H9 (cell line): ENCODE data around the gene WFDC2. TPM values are rescaled to one million over a fixed set of nuclear protein-coding genes. Genes with fewer than 3 reads are reported as not detected.

ENCODE experiments used
- DNase-seq: peaks from one replicate; pipeline ENCODE4 v3.0.0-alpha.2; 2017
- H2AFZ ChIP-seq: one replicate; pipeline ENCODE4 v1.6.1; 2013; ENCODE audit warnings: mild to moderate bottlenecking, low read length, control low read depth, moderate library complexity
- H2AK5ac ChIP-seq: 2 replicates; pipeline ENCODE4 v1.6.1; 2013; ENCODE audit warnings: low read length, control low read depth, mixed read lengths; ENCODE audit not compliant: insufficient read length
- H2BK120ac ChIP-seq: one replicate; pipeline ENCODE4 v1.6.1; 2013; ENCODE audit warnings: low read depth, mild to moderate bottlenecking, low read length, control low read depth, inconsistent platforms; ENCODE audit not compliant: poor library complexity, severe bottlenecking
- H2BK12ac ChIP-seq: 2 replicates; pipeline ENCODE4 v1.6.1; 2013; ENCODE audit warnings: low read length, control low read depth, mixed read lengths, low read depth; ENCODE audit not compliant: insufficient read length
- H2BK15ac ChIP-seq: 2 replicates; pipeline ENCODE4 v1.6.1; 2013; ENCODE audit warnings: low read depth, low read length, control low read depth
- H2BK20ac ChIP-seq: one replicate; pipeline ENCODE4 v1.6.1; 2013; ENCODE audit warnings: low read depth, mild to moderate bottlenecking, low read length, control low read depth, inconsistent platforms; ENCODE audit not compliant: poor library complexity, severe bottlenecking
- H2BK5ac ChIP-seq: 2 replicates; pipeline ENCODE4 v1.6.1; 2013; ENCODE audit warnings: low read length, control low read depth, mixed read lengths; ENCODE audit not compliant: insufficient read length
- H3K14ac ChIP-seq: 2 replicates; pipeline ENCODE4 v1.6.1; 2013; ENCODE audit warnings: low read length, control low read depth; ENCODE audit not compliant: insufficient read depth
- H3K18ac ChIP-seq: 2 replicates; pipeline ENCODE4 v1.6.1; 2013; ENCODE audit warnings: low read depth, mild to moderate bottlenecking, mixed read lengths, low read length, control low read depth; ENCODE audit not compliant: insufficient read length
- H3K23ac ChIP-seq: 2 replicates; pipeline ENCODE4 v1.6.1; 2013; ENCODE audit warnings: low read length, control low read depth, mixed read lengths, low read depth; ENCODE audit not compliant: insufficient read length
- H3K23me2 ChIP-seq: 2 replicates; pipeline ENCODE4 v1.6.1; 2013; ENCODE audit warnings: low read depth, mild to moderate bottlenecking, mixed read lengths, low read length, control low read depth; ENCODE audit not compliant: insufficient read length, poor library complexity, severe bottlenecking
- H3K27ac ChIP-seq: 2 replicates; pipeline ENCODE4 v1.5.1; 2013; ENCODE audit warnings: low read length, control low read depth, mixed read lengths, low read depth; ENCODE audit not compliant: insufficient read length
- H3K27me3 ChIP-seq: 2 replicates; pipeline ENCODE4 v1.6.1; 2013; ENCODE audit warnings: low read length, control low read depth, inconsistent platforms; ENCODE audit not compliant: insufficient read depth
- H3K4ac ChIP-seq: 2 replicates; pipeline ENCODE4 v1.6.1; 2013; ENCODE audit warnings: low read depth, mild to moderate bottlenecking, control low read depth, inconsistent platforms, low read length, moderate library complexity
- H3K4me1 ChIP-seq: 2 replicates; pipeline ENCODE4 v1.6.1; 2013; ENCODE audit warnings: low read length, control low read depth, inconsistent platforms; ENCODE audit not compliant: insufficient read depth
- H3K4me2 ChIP-seq: 2 replicates; pipeline ENCODE4 v1.6.1; 2013; ENCODE audit warnings: low read length, control low read depth, mixed read lengths; ENCODE audit not compliant: insufficient read length, insufficient read depth
- H3K56ac ChIP-seq: 2 replicates; pipeline ENCODE4 v1.6.1; 2013; ENCODE audit warnings: low read depth, mild to moderate bottlenecking, mixed read lengths, low read length, control low read depth; ENCODE audit not compliant: insufficient read length
- H3K79me1 ChIP-seq: 2 replicates; pipeline ENCODE4 v1.6.1; 2013; ENCODE audit warnings: low read depth, mild to moderate bottlenecking, moderate library complexity, low read length, control low read depth, inconsistent platforms; ENCODE audit not compliant: insufficient read depth, poor library complexity, severe bottlenecking
- H3K79me2 ChIP-seq: 2 replicates; pipeline ENCODE4 v1.6.1; 2013; ENCODE audit warnings: low read length, control low read depth, inconsistent platforms; ENCODE audit not compliant: insufficient read depth
- H3K9ac ChIP-seq: 2 replicates; pipeline ENCODE4 v1.6.1; 2013; ENCODE audit warnings: low read length, control low read depth, mixed read lengths; ENCODE audit not compliant: insufficient read length; ENCODE audit errors: extremely low read depth
- H3K9me3 ChIP-seq: one replicate; pipeline ENCODE4 v1.6.1; 2013; ENCODE audit warnings: low read depth, low read length, inconsistent platforms; ENCODE audit not compliant: control insufficient read depth
- H3T11ph ChIP-seq: one replicate; pipeline ENCODE4 v1.6.1; 2013; ENCODE audit warnings: mild to moderate bottlenecking, low read length, control low read depth, inconsistent platforms
- H4K20me1 ChIP-seq: one replicate; pipeline ENCODE4 v1.6.1; 2013; ENCODE audit not compliant: control insufficient read depth, insufficient read length, insufficient read depth
- H4K5ac ChIP-seq: 2 replicates; pipeline ENCODE4 v1.6.1; 2013; ENCODE audit warnings: low read depth, mild to moderate bottlenecking, mixed read lengths, low read length, control low read depth; ENCODE audit not compliant: insufficient read length
- H4K8ac ChIP-seq: replicated peaks from 2 replicates; pipeline ENCODE4 v1.6.1; 2013; ENCODE audit warnings: low read length, control low read depth, mixed read lengths, low read depth; ENCODE audit not compliant: insufficient read length
- H4K91ac ChIP-seq: 2 replicates; pipeline ENCODE4 v1.6.1; 2013; ENCODE audit warnings: low read depth, mild to moderate bottlenecking, moderate library complexity, mixed read lengths, low read length, control low read depth; ENCODE audit not compliant: insufficient read length
- H3K27ac Mint-ChIP-seq, 3 experiments: 2 replicates in 2 of 3; 3 replicates in 1 of 3; pipeline ENCODE4 v1.8.0; 2020 to 2021; ENCODE audit warnings: mixed read lengths in 3 of 3, mild to moderate bottlenecking in 1 of 3, moderate library complexity in 1 of 3
- H3K27me3 Mint-ChIP-seq: 2 replicates; pipeline ENCODE4 v1.8.0; 2021; ENCODE audit warnings: low read depth, mild to moderate bottlenecking, moderate library complexity, mixed read lengths
- H3K36me3 Mint-ChIP-seq, 3 experiments: 2 replicates in 2 of 3; 3 replicates in 1 of 3; pipeline ENCODE4 v1.8.0; 2020 to 2021; ENCODE audit warnings: low read depth in 3 of 3, mixed read lengths in 3 of 3; ENCODE audit not compliant: insufficient read depth in 1 of 3
- H3K4me1 Mint-ChIP-seq, 2 experiments: 2 replicates each; pipeline ENCODE4 v1.8.0; 2020; ENCODE audit warnings: mixed read lengths in 2 of 2
- H3K4me3 Mint-ChIP-seq, 2 experiments: 2 replicates in 1 of 2; 3 replicates in 1 of 2; pipeline ENCODE4 v1.8.0; 2020 to 2021; ENCODE audit warnings: mild to moderate bottlenecking in 2 of 2, mixed read lengths in 2 of 2, moderate library complexity in 1 of 2
- H3K9me3 Mint-ChIP-seq, 2 experiments: 2 replicates in 1 of 2; 3 replicates in 1 of 2; pipeline ENCODE4 v1.8.0; 2020; ENCODE audit warnings: mild to moderate bottlenecking in 2 of 2, mixed read lengths in 2 of 2, moderate library complexity in 1 of 2
- CTCF ChIP-seq: fragments of 200-600 bp; sonication (generic); conservative IDR thresholded peaks from 3 replicates; pipeline ENCODE4 v1.8.0; 2021; ENCODE audit warnings: antibody characterized with exemption, mild to moderate bottlenecking
- WGBS: extraction: QIAGEN DNeasy Blood & Tissue Kit; methylation state at CpG from one replicate; pipeline ENCODE4 v1.1.7; 2013; ENCODE audit warnings: missing lambda C conversion rate, low lambda C conversion rate, mixed read lengths; ENCODE audit not compliant: insufficient read length; ENCODE audit errors: extremely low coverage; 5-methylcytosine and 5-hydroxymethylcytosine counted together
- total RNA-seq: library from RNA; stranded (reverse); gene quantifications from 2 replicates; pipeline ENCODE4 v1.2.1, GENCODE V29; 2021

Gene WFDC2
- total RNA-seq, 1 experiment from 2014 or later = 57.1 TPM

- no peak overlapping the region for H3K14ac ChIP-seq
- Mint-ChIP-seq H3K4me1 (peaks cover 6 to 7% of the 10 kb centered on the region in 2 experiments), H3K36me3 (no peaks in the 10 kb centered on the region), H3K27me3 (peaks cover 7% of the 10 kb centered on the region), H3K27ac (no peak overlapping the region), H3K9me3 (no peaks in the 10 kb centered on the region), H3K4me3 (no peak overlapping the region)
- H4K20me1 ChIP-seq = no peaks in the 10 kb centered on the region
- H4K5ac ChIP-seq = no peak overlapping the region
- DNase-seq = no peak
- no peak overlapping the region for H2AK5ac ChIP-seq
- H3K27me3 ChIP-seq = no peaks in the 10 kb centered on the region
- H2AFZ ChIP-seq = no peak overlapping the region
- H3K4me2 ChIP-seq = no peak overlapping the region
- H3T11ph ChIP-seq = no peak overlapping the region
- H2BK12ac ChIP-seq = no peak overlapping the region
- no peak overlapping the region for H2BK120ac ChIP-seq
- no peak overlapping the region for H2BK15ac ChIP-seq
- TF ChIP-seq CTCF = no peak
- H3K79me1 ChIP-seq = no peaks in the 10 kb centered on the region
- no peak overlapping the region for H3K27ac ChIP-seq
- no peak overlapping the region for H3K9ac ChIP-seq
- H3K4me1 ChIP-seq = no peaks in the 10 kb centered on the region
- no peak overlapping the region for H4K91ac ChIP-seq
- no peaks in the 10 kb centered on the region for H3K9me3 ChIP-seq
- H3K79me2 ChIP-seq = no peaks in the 10 kb centered on the region
- no peak overlapping the region for H2BK20ac ChIP-seq
- no peak overlapping the region for H3K56ac ChIP-seq
- no CpG with 5 or more reads among the region's 1 CpG for WGBS
- no peak overlapping the region for H3K23ac ChIP-seq
- H3K4ac ChIP-seq = no peak overlapping the region
- H2BK5ac ChIP-seq = no peak overlapping the region
- H3K18ac ChIP-seq = no peak overlapping the region
- H3K23me2 ChIP-seq = no peaks in the 10 kb centered on the region
- no peak overlapping the region for H4K8ac ChIP-seq
Observed at GRCh38 chr20:45495501-45495941, 26.0 kb downstream of the WFDC2 start.
